ENCODE measurements around the gene ELOA. TPM values are rescaled to one million over a fixed set of nuclear protein-coding genes. Genes with fewer than 3 reads are reported as not detected.

ELOA gene
- total and polyA plus RNA-seq, 2 of the 13 experiments (the other 11 are each of a cell fraction or from before 2014, with no cell fraction given): 14.2 to 28.5 TPM

GRCh38 chr1:23777979-23778814, 34.9 kb downstream of the ELOA start, which contains the start of gene PITHD1 (continued):
- TF ChIP-seq ATF1 (CRISPR knock-in tag; IDR thresholded peaks at IDR 0.05): peak; percentile 48
- TF ChIP-seq ZNF350 (CRISPR knock-in tag; IDR thresholded peaks at IDR 0.05; ENCODE audit: borderline replicate concordance, low read depth): peak; percentile 17; the same call in 1 of the 2 replicates
- peak; percentile 13; the same call in 1 of the 2 replicates for TF ChIP-seq ZNF143 (CRISPR knock-in tag; IDR thresholded peaks at IDR 0.05)
- TF ChIP-seq ZNF777 (CRISPR knock-in tag; IDR thresholded peaks at IDR 0.05): peak; percentile 71
- TF ChIP-seq TERF1 (CRISPR knock-in tag; IDR thresholded peaks at IDR 0.05): no peak
- TF ChIP-seq BRF2 (CRISPR knock-in tag; IDR thresholded peaks at IDR 0.05): no peak
- peak; percentile 76 for TF ChIP-seq SALL2 (CRISPR knock-in tag; IDR thresholded peaks at IDR 0.05)
- no peak for TF ChIP-seq JUNB (CRISPR knock-in tag; IDR thresholded peaks at IDR 0.05; ENCODE audit: borderline replicate concordance)
- 0 out of 2 replicates have a peak, but pooled peaks have one; percentile 61 for TF ChIP-seq ZNF674 (CRISPR knock-in tag; IDR thresholded peaks at IDR 0.05; ENCODE audit: low read depth)
- TF ChIP-seq BATF2 (CRISPR knock-in tag; IDR thresholded peaks at IDR 0.05): no peak
- TF ChIP-seq ZNF891 (CRISPR knock-in tag; IDR thresholded peaks at IDR 0.05): peak; percentile 84
- peak; percentile 66 for TF ChIP-seq CREB1 (IDR thresholded peaks at IDR 0.05)
- TF ChIP-seq CREB1 (CRISPR knock-in tag; IDR thresholded peaks at IDR 0.05): peak; percentile 94
- TF ChIP-seq ZNF800 (CRISPR knock-in tag; IDR thresholded peaks at IDR 0.05): no peak; the same call in 1 of the 2 replicates
- TF ChIP-seq NR2F1 (CRISPR knock-in tag; IDR thresholded peaks at IDR 0.05): no peak
- 0 out of 2 replicates have a peak, but pooled peaks have one; percentile 12 for TF ChIP-seq GFI1 (CRISPR knock-in tag; IDR thresholded peaks at IDR 0.05; ENCODE audit: borderline replicate concordance)
- TF ChIP-seq SIN3B (IDR thresholded peaks at IDR 0.05; ENCODE audit: low read length): peak; percentile 65
- TF ChIP-seq ERF (CRISPR knock-in tag; IDR thresholded peaks at IDR 0.05): peak; percentile 78; the same call in 1 of the 2 replicates
- no peak for TF ChIP-seq GLMP (CRISPR knock-in tag; IDR thresholded peaks at IDR 0.05; ENCODE audit: borderline replicate concordance)
- TF ChIP-seq CCDC6 (CRISPR knock-in tag; IDR thresholded peaks at IDR 0.05): peak; percentile 55; the same call in 1 of the 2 replicates
- TF ChIP-seq HCFC1 (IDR thresholded peaks at IDR 0.05; ENCODE audit: low read depth, low read length): no peak
- peak; percentile 65; the same call in 1 of the 2 replicates for TF ChIP-seq PITX1 (CRISPR knock-in tag; IDR thresholded peaks at IDR 0.05)
- peak; percentile 52; the same call in 1 of the 2 replicates for TF ChIP-seq TFAP4 (IDR thresholded peaks at IDR 0.05; ENCODE audit: borderline replicate concordance, low read depth)
